Naive B cell (primary cell): ENCODE measurements around the gene NPHS1. TPM values are rescaled to one million over a fixed set of nuclear protein-coding genes. Genes with fewer than 3 reads are reported as not detected.

Experiments
- ATAC-seq, 2 donors: fragments of 150-1000 bp; cut with Tn5 transposase; 2 replicates each; pipeline ENCODE4 v1.10.0; 2021; ENCODE audit warnings: low read depth in 2 of 2, mild to moderate bottlenecking in 2 of 2, moderate library complexity in 2 of 2
- DNase-seq: peaks from one replicate; pipeline ENCODE4 v3.0.0; 2022
- H3K27ac Mint-ChIP-seq, 6 donors: one replicate each; pipeline ENCODE4 v1.8.0; 2020 to 2022; ENCODE audit warnings: mild to moderate bottlenecking in 6 of 6, mixed read lengths in 6 of 6, moderate library complexity in 5 of 6, inconsistent platforms in 2 of 6
- H3K27me3 Mint-ChIP-seq, 3 donors: one replicate each; pipeline ENCODE4 v1.8.0; 2021 to 2022; ENCODE audit warnings: mixed read lengths in 3 of 3, mild to moderate bottlenecking in 1 of 3
- H3K36me3 Mint-ChIP-seq, 2 donors: one replicate each; pipeline ENCODE4 v1.8.0; 2020 to 2022; ENCODE audit warnings: mixed read lengths in 2 of 2, inconsistent platforms in 1 of 2, mild to moderate bottlenecking in 1 of 2
- H3K4me1 Mint-ChIP-seq, 3 donors: one replicate each; pipeline ENCODE4 v1.8.0; 2020 to 2022; ENCODE audit warnings: mixed read lengths in 3 of 3, inconsistent platforms in 1 of 3, mild to moderate bottlenecking in 1 of 3, moderate library complexity in 1 of 3
- H3K4me3 Mint-ChIP-seq, 8 donors: one replicate each; pipeline ENCODE4 v1.8.0; 2020 to 2022; ENCODE audit warnings: mild to moderate bottlenecking in 8 of 8, mixed read lengths in 8 of 8, moderate library complexity in 8 of 8, inconsistent platforms in 2 of 8
- H3K9me3 Mint-ChIP-seq, 7 donors: one replicate each; pipeline ENCODE4 v1.8.0; 2020 to 2022; ENCODE audit warnings: mixed read lengths in 7 of 7, mild to moderate bottlenecking in 5 of 7, inconsistent platforms in 2 of 7, moderate library complexity in 1 of 7
- polyA plus RNA-seq, 6 donors: library from polyadenylated mRNA; unstranded; fragments of 300-500 nt; fragmentation: Illumina TruSeq; gene quantifications; one replicate each; pipeline ENCODE4 v1.2.3, GENCODE V29; 2021; ENCODE audit warnings: low read depth in 6 of 6

NPHS1 gene
- polyA plus RNA-seq, 6 donors from 2014 or later: not detected

DNA sequence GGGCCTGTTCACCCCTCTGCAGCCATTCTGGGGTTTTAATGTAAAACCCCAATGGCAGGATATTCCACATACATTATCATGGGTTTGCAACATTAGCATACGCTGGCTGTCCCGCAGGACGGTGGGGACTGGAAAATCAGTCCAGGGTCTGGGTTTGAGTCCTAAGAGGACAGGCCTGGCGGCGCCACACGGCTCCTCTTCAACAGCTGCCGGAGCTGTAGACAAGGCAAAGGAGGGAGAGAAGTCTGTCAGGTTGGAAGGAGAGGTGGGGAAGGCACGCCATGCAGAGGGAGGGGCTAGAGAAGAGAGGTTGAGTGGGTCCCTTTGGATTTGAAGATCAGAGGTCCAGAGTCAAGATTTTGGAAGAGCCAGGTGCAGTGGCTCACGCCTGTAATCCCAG, 36.1 kb upstream of the NPHS1 start:
- no peak for DNase-seq
- Mint-ChIP-seq H3K27me3 (peaks cover 0 to 3% (median 0%) of the 10 kb centered on the region in 3 donors), H3K27ac (peak overlapping the region; percentile 64 to 100 (median 92)), H3K9me3 (no peaks in the 10 kb centered on the region), H3K36me3 (peaks cover 27 to 64% of the 10 kb centered on the region in 2 donors), H3K4me3 (peak overlapping the region in 3 of 8 donors; percentile 37 to 69 (median 54)), H3K4me1 (peaks cover 20 to 30% (median 21%) of the 10 kb centered on the region in 3 donors)
- ATAC-seq: no peak

DNA sequence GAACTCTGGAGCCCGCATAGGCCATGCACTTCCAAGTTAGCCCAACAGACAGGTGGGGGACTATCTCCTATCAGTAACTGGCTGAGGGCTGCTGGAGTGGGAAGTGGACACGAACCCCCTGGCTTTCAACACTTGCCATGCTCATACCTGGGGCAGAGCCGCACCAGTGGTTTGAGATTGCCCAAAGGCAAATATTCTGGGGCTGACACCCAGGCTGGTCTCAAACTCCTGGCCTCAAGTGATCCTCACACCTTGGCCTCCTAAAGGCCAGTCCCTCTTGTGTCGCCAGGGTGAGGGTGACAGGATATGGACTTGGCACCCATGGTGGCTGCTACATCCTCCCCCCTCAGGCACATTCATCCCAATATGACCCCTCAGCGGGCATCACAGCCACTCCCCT, 34.9 kb upstream of the NPHS1 start:
- ATAC-seq (no peak), DNase-seq (peak; percentile 5)
- Mint-ChIP-seq H3K27ac (peak overlapping the region in 4 of 6 donors; percentile 35 to 100 (median 74)), H3K27me3 (peaks cover 0 to 3% (median 0%) of the 10 kb centered on the region in 3 donors), H3K36me3 (peaks cover 23 to 53% of the 10 kb centered on the region in 2 donors), H3K4me1 (peaks cover 17 to 31% (median 26%) of the 10 kb centered on the region in 3 donors), H3K4me3 (peak overlapping the region in 2 of 8 donors; percentile 15 to 69), H3K9me3 (no peaks in the 10 kb centered on the region)

GRCh38 chr19:35885904-35886303, 33.6 kb upstream of the NPHS1 start:
- H3K9me3 Mint-ChIP-seq: no peaks in the 10 kb centered on the region
- peaks cover 0 to 1% (median 0%) of the 10 kb centered on the region in 3 donors for H3K27me3 Mint-ChIP-seq
- peak overlapping the region; percentile 41 to 100 (median 90) for H3K27ac Mint-ChIP-seq
- ATAC-seq (no peak), DNase-seq (peak; percentile 6)
- H3K4me3 Mint-ChIP-seq: peak overlapping the region in 1 of 8 donors; percentile 69
- H3K4me1 Mint-ChIP-seq: peaks cover 19 to 31% (median 28%) of the 10 kb centered on the region in 3 donors
- H3K36me3 Mint-ChIP-seq: peaks cover 18 to 49% of the 10 kb centered on the region in 2 donors

- peaks cover 0 to under 1% (median under 1%) of the 10 kb centered on the region in 3 donors for H3K27me3 Mint-ChIP-seq
- peaks cover 19 to 29% (median 28%) of the 10 kb centered on the region in 3 donors for H3K4me1 Mint-ChIP-seq
- peaks cover 17 to 43% of the 10 kb centered on the region in 2 donors for H3K36me3 Mint-ChIP-seq
- no peaks in the 10 kb centered on the region for H3K9me3 Mint-ChIP-seq
- peak overlapping the region in 3 of 8 donors; percentile 27 to 69 (median 61) for H3K4me3 Mint-ChIP-seq
- DNase-seq (peak; percentile 11), ATAC-seq (no peak)
- peak overlapping the region; percentile 41 to 100 (median 90) for H3K27ac Mint-ChIP-seq
These were observed 33.0 kb upstream of the NPHS1 start for GRCh38 chr19:35885225-35885738.

GRCh38 chr19:35883882-35884281, 31.6 kb upstream of the NPHS1 start:
- ATAC-seq: peak; percentile 8
- Mint-ChIP-seq H3K4me3 (peak overlapping the region in 3 of 8 donors; percentile 29 to 51 (median 47)), H3K27ac (peak overlapping the region; percentile 49 to 100 (median 72)), H3K9me3 (no peaks in the 10 kb centered on the region), H3K27me3 (peaks cover 8 to 15% (median 14%) of the 10 kb centered on the region in 3 donors), H3K4me1 (peaks cover 23 to 29% (median 28%) of the 10 kb centered on the region in 3 donors), H3K36me3 (peaks cover 17 to 30% of the 10 kb centered on the region in 2 donors)
- DNase-seq: peak; percentile 23

- ATAC-seq (peak; percentile 25 to 46), DNase-seq (peak; percentile 66)
- Mint-ChIP-seq H3K4me1 (peaks cover 18 to 25% (median 23%) of the 10 kb centered on the region in 3 donors), H3K4me3 (peak overlapping the region in 2 of 8 donors; percentile 52 to 67), H3K36me3 (peaks cover 7 to 15% of the 10 kb centered on the region in 2 donors), H3K27me3 (peaks cover 14 to 31% (median 30%) of the 10 kb centered on the region in 3 donors), H3K9me3 (no peaks in the 10 kb centered on the region), H3K27ac (peak overlapping the region in 5 of 6 donors; percentile 47 to 100 (median 86))
These were observed 30.0 kb upstream of the NPHS1 start for GRCh38 chr19:35882114-35882832.

DNA sequence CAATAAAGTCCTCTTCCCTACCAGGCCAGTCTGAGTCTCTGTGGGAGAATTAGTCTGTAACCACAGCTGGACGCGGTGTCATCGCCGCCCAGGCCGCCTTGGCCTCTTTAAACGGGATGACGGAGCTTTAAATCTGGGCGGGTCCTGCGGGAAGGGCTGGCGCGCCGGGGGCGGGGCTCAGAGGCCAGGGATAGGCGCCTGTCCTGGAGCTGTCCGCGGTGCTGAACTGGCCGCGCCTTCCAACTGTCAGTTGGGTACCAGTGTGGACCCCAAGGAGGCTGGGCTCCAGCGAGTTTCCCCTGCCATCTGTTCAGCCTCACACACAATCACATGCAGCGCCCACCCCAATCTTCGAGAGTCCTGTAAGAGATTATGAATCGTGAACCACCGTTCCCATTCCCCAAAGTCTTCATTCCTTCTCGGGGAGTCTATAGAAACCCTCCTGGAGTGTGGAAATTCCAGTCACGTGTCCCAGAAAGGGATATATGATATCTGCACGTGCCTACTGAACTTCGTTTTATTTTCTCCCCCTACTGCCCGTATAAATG, 27.5 kb upstream of the NPHS1 start:
- peak overlapping the region in 1 of 8 donors; percentile 84 for H3K4me3 Mint-ChIP-seq
- ATAC-seq: peak in 1 of 2 donors; percentile 22

DNA sequence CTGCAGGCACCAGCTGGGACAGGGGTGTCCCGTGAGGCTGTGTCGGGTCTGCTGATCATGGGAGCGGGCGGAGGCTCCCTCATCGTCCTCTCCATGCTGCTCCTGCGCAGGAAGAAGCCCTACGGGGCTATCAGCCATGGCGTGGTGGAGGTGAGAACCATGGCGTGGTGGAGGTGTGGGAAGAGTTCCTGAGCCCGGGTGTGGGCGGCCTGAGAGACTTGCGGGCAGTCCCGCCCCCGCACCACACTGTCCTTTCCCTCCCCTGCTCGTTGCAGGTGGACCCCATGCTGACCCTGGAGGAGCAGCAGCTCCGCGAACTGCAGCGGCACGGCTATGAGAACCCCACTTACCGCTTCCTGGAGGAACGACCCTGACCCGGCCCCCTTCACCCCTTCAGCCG, 26.8 kb upstream of the NPHS1 start:
- Mint-ChIP-seq H3K27me3 (peaks cover 36 to 59% (median 48%) of the 10 kb centered on the region in 3 donors), H3K4me1 (peaks cover 10 to 16% (median 11%) of the 10 kb centered on the region in 3 donors), H3K4me3 (no peak overlapping the region), H3K36me3 (peaks cover 0 to 10% of the 10 kb centered on the region in 2 donors), H3K27ac (no peak overlapping the region), H3K9me3 (no peaks in the 10 kb centered on the region)
- ATAC-seq (no peak), DNase-seq (no peak)

More for the DNA sequence above, 27.5 kb upstream of the NPHS1 start:
- H3K36me3 Mint-ChIP-seq: peaks cover 0 to 10% of the 10 kb centered on the region in 2 donors
- peaks cover 30 to 51% (median 43%) of the 10 kb centered on the region in 3 donors for H3K27me3 Mint-ChIP-seq
- peak; percentile 45 for DNase-seq
- peak overlapping the region in 2 of 6 donors; percentile 67 to 83 for H3K27ac Mint-ChIP-seq
- H3K9me3 Mint-ChIP-seq: no peaks in the 10 kb centered on the region
- H3K4me1 Mint-ChIP-seq: peaks cover 15 to 19% (median 17%) of the 10 kb centered on the region in 3 donors

DNA sequence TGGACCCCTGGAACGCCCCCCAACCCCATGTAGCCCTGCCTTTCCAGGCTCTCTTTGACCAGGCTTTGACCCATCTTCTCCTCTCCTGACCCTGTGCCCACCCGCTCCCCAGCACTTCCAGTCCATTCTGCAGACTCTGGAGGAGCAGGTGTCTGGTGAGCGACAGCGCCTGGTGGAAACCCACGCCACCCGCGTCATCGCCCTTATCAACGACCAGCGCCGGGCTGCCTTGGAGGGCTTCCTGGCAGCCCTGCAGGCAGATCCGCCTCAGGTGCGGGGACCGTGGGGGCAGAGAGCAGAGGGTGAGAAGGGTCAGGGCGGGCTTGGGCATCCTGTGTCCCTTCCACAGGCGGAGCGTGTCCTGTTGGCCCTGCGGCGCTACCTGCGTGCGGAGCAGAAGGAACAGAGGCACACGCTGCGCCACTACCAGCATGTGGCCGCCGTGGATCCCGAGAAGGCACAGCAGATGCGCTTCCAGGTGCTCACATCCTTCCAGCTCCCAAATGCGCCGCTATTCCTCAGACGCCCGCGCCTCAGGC, 22.2 kb upstream of the NPHS1 start:
- no peak for ATAC-seq
- H3K9me3 Mint-ChIP-seq: peaks cover 0 to 6% (median 0%) of the 10 kb centered on the region in 7 donors

DNA sequence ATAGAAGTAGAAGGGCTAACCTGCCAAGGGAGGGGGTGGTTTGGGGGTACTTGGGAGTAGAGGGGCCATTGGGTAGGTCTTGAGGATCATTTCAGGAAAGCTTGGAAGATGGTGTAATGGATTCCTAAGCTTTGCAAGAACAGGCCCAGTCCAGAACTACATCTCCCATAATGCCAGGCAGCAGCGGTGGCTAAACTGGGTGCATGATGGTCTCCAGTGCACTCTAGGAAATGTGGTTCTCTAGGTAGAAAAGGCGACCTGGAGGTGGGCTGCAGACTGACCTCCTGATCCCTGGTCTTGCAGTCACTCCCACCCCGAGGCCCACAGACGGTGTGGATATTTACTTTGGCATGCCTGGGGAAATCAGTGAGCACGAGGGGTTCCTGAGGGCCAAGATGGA, 19.9 kb upstream of the NPHS1 start:
- peaks cover 47 to 86% (median 75%) of the 10 kb centered on the region in 3 donors for H3K27me3 Mint-ChIP-seq
- peaks cover 0 to 21% of the 10 kb centered on the region in 2 donors for H3K36me3 Mint-ChIP-seq
- no peak for DNase-seq
- H3K4me3 Mint-ChIP-seq: no peak overlapping the region
- ATAC-seq: no peak
- H3K4me1 Mint-ChIP-seq: peaks cover 20 to 24% (median 21%) of the 10 kb centered on the region in 3 donors
- peaks cover 0 to 6% (median 0%) of the 10 kb centered on the region in 7 donors for H3K9me3 Mint-ChIP-seq
- peak overlapping the region in 1 of 6 donors; percentile 89 for H3K27ac Mint-ChIP-seq

More for the DNA sequence above, 22.2 kb upstream of the NPHS1 start:
- H3K27ac Mint-ChIP-seq: no peak overlapping the region
- H3K4me3 Mint-ChIP-seq: no peak overlapping the region
- DNase-seq: no peak
- H3K27me3 Mint-ChIP-seq: peaks cover 44 to 93% (median 81%) of the 10 kb centered on the region in 3 donors
- H3K4me1 Mint-ChIP-seq: peaks cover 10 to 13% (median 12%) of the 10 kb centered on the region in 3 donors
- H3K36me3 Mint-ChIP-seq: peaks cover 0 to 21% of the 10 kb centered on the region in 2 donors

- Mint-ChIP-seq H3K4me3 (no peak overlapping the region), H3K9me3 (peaks cover 0 to 6% (median 0%) of the 10 kb centered on the region in 7 donors), H3K36me3 (peaks cover 0 to 21% of the 10 kb centered on the region in 2 donors), H3K27ac (peak overlapping the region in 2 of 6 donors; percentile 48 to 89), H3K27me3 (peaks cover 44 to 85% (median 81%) of the 10 kb centered on the region in 3 donors), H3K4me1 (peaks cover 20 to 24% (median 21%) of the 10 kb centered on the region in 3 donors)
- no peak for ATAC-seq
- no peak for DNase-seq
These were observed 19.3 kb upstream of the NPHS1 start for GRCh38 chr19:35871611-35872010.

- peak overlapping the region in 1 of 8 donors; percentile 82 for H3K4me3 Mint-ChIP-seq
- peaks cover 0 to 6% (median 0%) of the 10 kb centered on the region in 7 donors for H3K9me3 Mint-ChIP-seq
- no peak for DNase-seq
- H3K27me3 Mint-ChIP-seq: peaks cover 38 to 85% (median 81%) of the 10 kb centered on the region in 3 donors
- H3K27ac Mint-ChIP-seq: no peak overlapping the region
- H3K4me1 Mint-ChIP-seq: peaks cover 20 to 24% (median 21%) of the 10 kb centered on the region in 3 donors
- peaks cover 0 to 13% of the 10 kb centered on the region in 2 donors for H3K36me3 Mint-ChIP-seq
- no peak for ATAC-seq
These were observed 18.5 kb upstream of the NPHS1 start for GRCh38 chr19:35870798-35871197.
